Thyroid gland (tissue), 4 donors: ENCODE data around the gene RALGAPB.
"Not testable (repeated sequence)": the region's sequence is repeated elsewhere in the genome, so short reads cannot be mapped to it uniquely, and the experiment has no call there.

Experiments used
- CTCF ChIP-seq, 6 experiments: fragments of 200-600 bp in 3 of 6; fragments of 450-650 bp in 3 of 6; sonication (generic) in 3 of 6; IDR thresholded peaks; one replicate each; pipeline ENCODE4 v1.5.1; 2016 to 2019; ENCODE audit warnings: antibody characterized with exemption in 6 of 6, mild to moderate bottlenecking in 2 of 6, inconsistent platforms in 1 of 6, moderate library complexity in 1 of 6
- POLR2A ChIP-seq, 2 donors: fragments of 450-650 bp; IDR thresholded peaks; one replicate each; pipeline ENCODE4 v1.6.1; 2017; ENCODE audit warnings: antibody characterized with exemption in 2 of 2, mild to moderate bottlenecking in 2 of 2, moderate library complexity in 1 of 2

- not testable (repeated sequence) for TF ChIP-seq CTCF, POLR2A (IDR thresholded peaks at IDR 0.05)
These were observed 39.1 kb downstream of the RALGAPB start for GRCh38 chr20:38511726-38512125.
